SK-N-SH treated with all-trans-retinoic acid at 6 μM for 48 hours (cell line): ENCODE data around the gene GLA.

Experiments
- ATAC-seq: fragments of 200-7000 bp; cut with Tn5 transposase; 3 replicates; pipeline ENCODE4 v1.9.1; 2020; ENCODE audit warnings: mild to moderate bottlenecking, moderate library complexity
- ARNTL ChIP-seq: fragments of 450-650 bp; formaldehyde crosslinking; IDR thresholded peaks from 2 replicates; pipeline ENCODE4 v1.5.0; 2020; ENCODE audit warnings: low read depth, mild to moderate bottlenecking, moderate library complexity, borderline replicate concordance
- BACH2 ChIP-seq: fragments of 250-450 bp; sonication (Bioruptor Pico); IDR thresholded peaks from 2 replicates; pipeline ENCODE4 v1.9.0; 2021; ENCODE audit warnings: mild to moderate bottlenecking, borderline replicate concordance
- CREB5 ChIP-seq: fragments of 250-450 bp; sonication (Bioruptor Pico); IDR thresholded peaks from 2 replicates; pipeline ENCODE4 v1.5.1; 2020; ENCODE audit warnings: low read depth, mild to moderate bottlenecking, moderate library complexity
- CSDC2 ChIP-seq: fragments of 250-450 bp; sonication (Bioruptor Pico); IDR thresholded peaks from 2 replicates; pipeline ENCODE4 v1.5.0; 2020; ENCODE audit warnings: mild to moderate bottlenecking, moderate library complexity
- CSRNP3 ChIP-seq: fragments of 250-450 bp; sonication (Bioruptor Pico); IDR thresholded peaks from 2 replicates; pipeline ENCODE4 v1.5.1; 2021; ENCODE audit warnings: mild to moderate bottlenecking, moderate library complexity
- ESRRG ChIP-seq: fragments of 250-450 bp; sonication (Bioruptor Pico); IDR thresholded peaks from 2 replicates; pipeline ENCODE4 v1.6.1; 2021; ENCODE audit warnings: mild to moderate bottlenecking
- GLIS3 ChIP-seq: fragments of 250-450 bp; sonication (Bioruptor Pico); IDR thresholded peaks from 2 replicates; pipeline ENCODE4 v1.5.0; 2020; ENCODE audit warnings: mild to moderate bottlenecking, moderate library complexity
- ISL1 ChIP-seq: fragments of 250-450 bp; sonication (Bioruptor Pico); IDR thresholded peaks from 2 replicates; pipeline ENCODE4 v2.1.2; 2022; ENCODE audit warnings: mild to moderate bottlenecking, moderate library complexity
- OSR1 ChIP-seq: fragments of 250-450 bp; sonication (Bioruptor Pico); IDR thresholded peaks from 2 replicates; pipeline ENCODE4 v1.8.0; 2022; ENCODE audit warnings: moderate library complexity, mild to moderate bottlenecking, inconsistent platforms
- PATZ1 ChIP-seq: fragments of 250-450 bp; sonication (Bioruptor Pico); IDR thresholded peaks from 2 replicates; pipeline ENCODE4 v1.8.0; 2020; ENCODE audit warnings: mild to moderate bottlenecking, moderate library complexity, borderline replicate concordance
- POU6F1 ChIP-seq: fragments of 250-450 bp; sonication (Bioruptor Pico); IDR thresholded peaks from 2 replicates; pipeline ENCODE4 v1.8.0; 2021; ENCODE audit warnings: low read depth, mild to moderate bottlenecking, moderate library complexity, borderline replicate concordance
- PPARA ChIP-seq: fragments of 250-450 bp; sonication (Bioruptor Pico); IDR thresholded peaks from 2 replicates; pipeline ENCODE4 v1.5.0; 2020; ENCODE audit warnings: mild to moderate bottlenecking, borderline replicate concordance
- SNAI2 ChIP-seq: fragments of 250-450 bp; sonication (Bioruptor Pico); IDR thresholded peaks from 2 replicates; pipeline ENCODE4 v1.5.0; 2020; ENCODE audit warnings: mild to moderate bottlenecking, moderate library complexity
- TCF4 ChIP-seq: fragments of 250-450 bp; sonication (Bioruptor Pico); IDR thresholded peaks from 2 replicates; pipeline ENCODE4 v1.8.0; 2021; ENCODE audit warnings: mild to moderate bottlenecking, moderate library complexity, borderline replicate concordance
- TOX ChIP-seq: fragments of 250-450 bp; sonication (Bioruptor Pico); IDR thresholded peaks from 2 replicates; pipeline ENCODE4 v1.8.0; 2021; ENCODE audit warnings: mild to moderate bottlenecking, moderate library complexity, borderline replicate concordance
- TSHZ2 ChIP-seq: fragments of 250-450 bp; sonication (Bioruptor Pico); IDR thresholded peaks from 2 replicates; pipeline ENCODE4 v1.5.0; 2020; ENCODE audit warnings: mild to moderate bottlenecking, moderate library complexity
- ZFP3 ChIP-seq: fragments of 250-450 bp; sonication (Bioruptor Pico); IDR thresholded peaks from 2 replicates; pipeline ENCODE4 v1.5.0; 2020; ENCODE audit warnings: mild to moderate bottlenecking, moderate library complexity
- ZFP30 ChIP-seq: fragments of 450-650 bp; formaldehyde crosslinking; IDR thresholded peaks from 2 replicates; pipeline ENCODE4 v1.5.0; 2022; ENCODE audit warnings: mild to moderate bottlenecking, moderate library complexity
- ZNF565 ChIP-seq: fragments of 450-650 bp; formaldehyde crosslinking; conservative IDR thresholded peaks from 2 replicates; pipeline ENCODE4 v1.5.0; 2020; ENCODE audit warnings: low read depth, mild to moderate bottlenecking, moderate library complexity
- ZNF70 ChIP-seq: fragments of 450-650 bp; formaldehyde crosslinking; IDR thresholded peaks from 2 replicates; pipeline ENCODE4 v1.5.0; 2020; ENCODE audit warnings: mild to moderate bottlenecking, moderate library complexity
- ZNF8 ChIP-seq: fragments of 450-650 bp; formaldehyde crosslinking; IDR thresholded peaks from 2 replicates; pipeline ENCODE4 v1.5.0; 2020; ENCODE audit warnings: mild to moderate bottlenecking, moderate library complexity

GLA gene

GRCh38 chrX:101410461-101410860 is 2.7 kb upstream of the GLA start:
- ATAC-seq = no peak
- TF ChIP-seq POU6F1 (CRISPR knock-in tag) = no peak
- no peak for TF ChIP-seq ZFP3 (CRISPR knock-in tag)
- TF ChIP-seq OSR1 (CRISPR knock-in tag) = no peak
- TF ChIP-seq CSRNP3 (CRISPR knock-in tag) = no peak
- TF ChIP-seq ARNTL (CRISPR knock-in tag) = no peak
- TF ChIP-seq ISL1 (CRISPR knock-in tag) = no peak
- TF ChIP-seq ZNF565 (CRISPR knock-in tag) = no peak
- TF ChIP-seq PPARA (CRISPR knock-in tag) = no peak
- no peak for TF ChIP-seq TSHZ2
- no peak for TF ChIP-seq PATZ1
- no peak for TF ChIP-seq ESRRG (CRISPR knock-in tag)
- no peak for TF ChIP-seq ZNF8 (CRISPR knock-in tag)
- no peak for TF ChIP-seq GLIS3 (CRISPR knock-in tag)
- no peak for TF ChIP-seq ZFP30 (CRISPR knock-in tag)

GRCh38 chrX:101409043-101409442 is 1.3 kb upstream of the GLA start:
- ATAC-seq = no peak
- TF ChIP-seq CSRNP3 (CRISPR knock-in tag) (no peak), TSHZ2 (no peak), BACH2 (CRISPR knock-in tag) (no peak), TCF4 (CRISPR knock-in tag) (no peak), SNAI2 (CRISPR knock-in tag) (no peak), ZNF8 (CRISPR knock-in tag) (no peak), ARNTL (CRISPR knock-in tag) (no peak), ZFP30 (CRISPR knock-in tag) (no peak)

GRCh38 chrX:101408532-101408841 is 762 bp upstream of the GLA start:
- peak; percentile 23 for ATAC-seq
- TF ChIP-seq ZNF70 (CRISPR knock-in tag) (no peak), PPARA (CRISPR knock-in tag) (no peak), CSDC2 (CRISPR knock-in tag) (no peak), CSRNP3 (CRISPR knock-in tag) (no peak), POU6F1 (CRISPR knock-in tag) (no peak), CREB5 (no peak), TOX (CRISPR knock-in tag) (no peak), SNAI2 (CRISPR knock-in tag) (no peak), ARNTL (CRISPR knock-in tag) (no peak), ZNF8 (CRISPR knock-in tag) (no peak)
